ENCODE measurements around the gene BTD.

GRCh38 chr3:15592968-15593367 lies 8.6 kb upstream of the BTD start:
- TF ChIP-seq CTCF (conservative IDR thresholded peaks at IDR 0.05 in 1 of 2, IDR thresholded peaks at IDR 0.05 in 1 of 2; ENCODE audit: low read depth in 1 of 2, low read length in 2 of 2) (no peak), EZH2 (IDR thresholded peaks at IDR 0.05; ENCODE audit: low read length, missing control alignments) (no peak)
